ENCODE data around the gene INSRR. TPM values are rescaled to one million over a fixed set of nuclear protein-coding genes. Genes with fewer than 3 reads are reported as not detected.

INSRR gene
- total and polyA plus RNA-seq, 2 of the 4 experiments (the other 2 are of a cell fraction) = not detected

DNA sequence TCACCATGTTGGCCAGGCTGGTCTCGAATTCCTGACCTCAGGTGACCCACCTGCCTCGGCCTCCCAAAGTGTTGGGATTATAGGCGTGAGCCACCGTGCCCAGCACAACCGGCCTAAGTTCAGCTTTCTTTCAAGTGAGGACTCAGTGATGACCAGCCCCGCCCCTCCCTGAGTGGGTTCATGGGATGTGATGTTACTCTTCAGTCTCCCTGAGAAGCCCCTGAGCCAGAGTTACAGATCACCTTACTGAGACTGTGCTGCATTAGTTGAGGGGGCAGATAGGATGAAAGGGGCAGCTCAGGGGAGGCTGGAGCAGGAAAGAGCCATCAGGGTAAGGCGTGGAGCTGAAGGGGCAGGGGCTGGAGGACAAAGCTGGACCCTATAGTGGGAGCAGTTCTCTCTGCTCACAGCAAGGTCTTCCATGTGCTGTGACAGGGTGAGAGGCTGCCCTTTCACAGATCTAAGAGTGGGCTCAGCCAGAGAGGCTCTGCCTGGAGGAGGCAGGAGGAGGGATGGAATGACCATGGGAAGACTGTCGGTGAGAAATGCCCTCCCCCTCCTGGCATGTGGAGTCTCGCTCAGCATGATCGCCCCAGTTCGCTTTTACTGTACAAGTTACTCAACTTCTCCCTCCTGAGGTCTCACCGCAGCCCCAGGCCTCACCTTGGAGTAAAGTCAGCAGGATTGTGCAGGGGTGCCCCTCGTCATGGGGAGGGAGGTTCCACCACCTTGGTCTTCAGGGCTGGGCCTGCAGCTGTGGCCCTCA lies 55.6 kb downstream of the INSRR start:
- 97% methylated on average over 4 of the region's 13 CpGs; no CpG with 5 or more reads in 1 of the 2 experiments for WGBS, 2 experiments (ENCODE audit: extremely low coverage in 2 of 2, insufficient read length in 1 of 2)
- Histone ChIP-seq H2BK120ac (ENCODE audit: low read depth, low read length) (no peak overlapping the region), H3K18ac (ENCODE audit: low read depth, low read length) (no peak overlapping the region), H3K23ac (ENCODE audit: low read depth, low read length) (no peak overlapping the region), H2BK5ac (ENCODE audit: low read depth, low read length, poor library complexity, severe bottlenecking) (no peak overlapping the region), H2BK20ac (ENCODE audit: low read depth, low read length) (no peak overlapping the region), H3K36me3 (ENCODE audit: control insufficient read depth, insufficient read depth, low read length) (peaks cover 21% of the 10 kb centered on the region), H3K79me1 (ENCODE audit: low read depth in 1 of 2, low read length in 2 of 2) (0 out of 4 replicates have a peak, but pooled peaks cover 0 to 3% of the 10 kb centered on the region in 2 experiments), H3K4me3 (ENCODE audit: insufficient read depth, low read depth, low read length) (no peak overlapping the region), H3K56ac (ENCODE audit: extremely low read depth, insufficient read depth, low read length) (no peak overlapping the region), H3K27ac (ENCODE audit: insufficient read depth, low read length) (no peak overlapping the region), H4K91ac (ENCODE audit: insufficient read depth, low read depth, low read length) (no peak overlapping the region), H4K20me1 (ENCODE audit: insufficient read depth, low read length) (peaks cover 31% of the 10 kb centered on the region; the same call in 1 of the 2 replicates), H3K4ac (ENCODE audit: low read depth, low read length) (no peak overlapping the region), H4K5ac (ENCODE audit: low read depth, low read length) (no peak overlapping the region), H3K9ac (ENCODE audit: low read depth, low read length) (no peak overlapping the region), H4K8ac (ENCODE audit: low read depth in 2 of 2, low read length in 2 of 2) (no peak overlapping the region), H3K9me1 (ENCODE audit: insufficient read depth, low read length) (peaks cover 8% of the 10 kb centered on the region; the same call in 1 of the 2 replicates), H3K14ac (replicated peaks; ENCODE audit: low read depth, low read length) (no peak overlapping the region), H3K27me3 (ENCODE audit: control insufficient read depth, insufficient read depth, low read length) (peaks cover 9% of the 10 kb centered on the region; the same call in 1 of the 2 replicates), H3K4me1 (ENCODE audit: control insufficient read depth, insufficient read depth, low read length) (peaks cover 11% of the 10 kb centered on the region), H3K9me3 (ENCODE audit: control insufficient read depth, insufficient read depth, low read length) (no peaks in the 10 kb centered on the region), H2AFZ (replicated peaks; ENCODE audit: low read length, poor library complexity) (no peak overlapping the region), H3K4me2 (ENCODE audit: low read depth, low read length) (no peak overlapping the region), H2AK5ac (ENCODE audit: low read depth, low read length) (no peak overlapping the region), H2BK15ac (ENCODE audit: low read depth, low read length) (no peak overlapping the region), H2AK9ac (replicated peaks; ENCODE audit: low read depth, low read length, poor library complexity) (no peak overlapping the region)
- no peak for DNase-seq
- POLR2A ChIA-PET (ENCODE audit: unreplicated experiment) = no interaction called here
- BruUV-seq (replicated peaks) = no TSS peak
- ATAC-seq (ENCODE audit: low read depth) = no peak
- dilution Hi-C loops (cut with HindIII; ENCODE audit: low sequenced_read_pairs, unreplicated experiment) = no loop called here
- CTCF ChIA-PET = no interaction called here
- intact Hi-C loops (cut with micrococcal nuclease) = no loop called here
- in situ Hi-C loops (cut with MboI; ENCODE audit: low sequenced_read_pairs) = no loop called here
- TF ChIP-seq CHD1 (IDR thresholded peaks at IDR 0.05; ENCODE audit: low read depth, low read length) (no peak), CEBPB (IDR thresholded peaks at IDR 0.05; ENCODE audit: low read depth, low read length) (no peak), FOS (IDR thresholded peaks at IDR 0.05; ENCODE audit: low read depth, low read length) (no peak), RFX5 (IDR thresholded peaks at IDR 0.05; ENCODE audit: low read depth, low read length) (no peak), RAD21 (IDR thresholded peaks at IDR 0.05; ENCODE audit: low read length) (no peak), POLR2A (IDR thresholded peaks at IDR 0.05; ENCODE audit: low read depth, low read length) (no peak), MXI1 (IDR thresholded peaks at IDR 0.05; ENCODE audit: borderline replicate concordance, low read depth, low read length) (no peak), NFE2L2 (IDR thresholded peaks at IDR 0.05; ENCODE audit: low read depth, low read length) (no peak), SMC3 (IDR thresholded peaks at IDR 0.05; ENCODE audit: low read depth, low read length) (no peak)
- TF ChIP-seq, protein P1, sequence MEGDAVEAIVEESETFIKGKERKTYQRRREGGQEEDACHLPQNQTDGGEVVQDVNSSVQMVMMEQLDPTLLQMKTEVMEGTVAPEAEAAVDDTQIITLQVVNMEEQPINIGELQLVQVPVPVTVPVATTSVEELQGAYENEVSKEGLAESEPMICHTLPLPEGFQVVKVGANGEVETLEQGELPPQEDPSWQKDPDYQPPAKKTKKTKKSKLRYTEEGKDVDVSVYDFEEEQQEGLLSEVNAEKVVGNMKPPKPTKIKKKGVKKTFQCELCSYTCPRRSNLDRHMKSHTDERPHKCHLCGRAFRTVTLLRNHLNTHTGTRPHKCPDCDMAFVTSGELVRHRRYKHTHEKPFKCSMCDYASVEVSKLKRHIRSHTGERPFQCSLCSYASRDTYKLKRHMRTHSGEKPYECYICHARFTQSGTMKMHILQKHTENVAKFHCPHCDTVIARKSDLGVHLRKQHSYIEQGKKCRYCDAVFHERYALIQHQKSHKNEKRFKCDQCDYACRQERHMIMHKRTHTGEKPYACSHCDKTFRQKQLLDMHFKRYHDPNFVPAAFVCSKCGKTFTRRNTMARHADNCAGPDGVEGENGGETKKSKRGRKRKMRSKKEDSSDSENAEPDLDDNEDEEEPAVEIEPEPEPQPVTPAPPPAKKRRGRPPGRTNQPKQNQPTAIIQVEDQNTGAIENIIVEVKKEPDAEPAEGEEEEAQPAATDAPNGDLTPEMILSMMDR (conservative IDR thresholded peaks at IDR 0.05; ENCODE audit: low read depth, low read length) = no peak
- TF ChIP-seq, protein P2, sequence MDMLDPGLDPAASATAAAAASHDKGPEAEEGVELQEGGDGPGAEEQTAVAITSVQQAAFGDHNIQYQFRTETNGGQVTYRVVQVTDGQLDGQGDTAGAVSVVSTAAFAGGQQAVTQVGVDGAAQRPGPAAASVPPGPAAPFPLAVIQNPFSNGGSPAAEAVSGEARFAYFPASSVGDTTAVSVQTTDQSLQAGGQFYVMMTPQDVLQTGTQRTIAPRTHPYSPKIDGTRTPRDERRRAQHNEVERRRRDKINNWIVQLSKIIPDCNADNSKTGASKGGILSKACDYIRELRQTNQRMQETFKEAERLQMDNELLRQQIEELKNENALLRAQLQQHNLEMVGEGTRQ (IDR thresholded peaks at IDR 0.05; ENCODE audit: low read depth, low read length) = no peak

Measured in IMR-90 (cell line).